ENCODE measurements around the gene RIMBP2. TPM values are rescaled to one million over a fixed set of nuclear protein-coding genes. Genes with fewer than 3 reads are reported as not detected.

The RIMBP2 gene
- total and polyA plus RNA-seq, 9 of the 15 experiments (the other 6 are each of a cell fraction or from before 2014, with no cell fraction given) = not detected

- Histone ChIP-seq H3K4me1 (replicated peaks in 1 of 2; ENCODE audit: control insufficient read depth in 2 of 2, insufficient read depth in 2 of 2, low read length in 2 of 2) (no peaks in the 10 kb centered on the region), H3K27me3 (ENCODE audit: control insufficient read depth in 2 of 2, insufficient read depth in 2 of 2, low read length in 2 of 2) (peaks cover 43 to 76% of the 10 kb centered on the region in 2 experiments), H3K4me3 (no peak overlapping the region), H3K36me3 (ENCODE audit: control insufficient read depth, insufficient read depth, low read length) (no peaks in the 10 kb centered on the region), H3K9ac (ENCODE audit: insufficient read depth in 1 of 2, low read depth in 2 of 2, low read length in 2 of 2) (no peak overlapping the region), H3K27ac (ENCODE audit: extremely low read depth, low read depth, low read length) (no peak overlapping the region), H3K9me1 (ENCODE audit: control insufficient read depth, insufficient read depth, low read length) (no peaks in the 10 kb centered on the region), H3K79me2 (ENCODE audit: control insufficient read depth, insufficient read depth, low read length) (no peaks in the 10 kb centered on the region), H4K20me1 (replicated peaks; ENCODE audit: control insufficient read depth, insufficient read depth, low read length) (peaks cover 6% of the 10 kb centered on the region; the same call in 1 of the 2 replicates), H3K4me2 (ENCODE audit: insufficient read depth, low read length) (no peak overlapping the region), H3K9me3 (replicated peaks; ENCODE audit: control insufficient read depth, insufficient read depth, low read depth, low read length) (no peaks in the 10 kb centered on the region), H2AFZ (ENCODE audit: low read depth, low read length) (no peak overlapping the region)
- intact Hi-C loops (cut with micrococcal nuclease) (no loop called here), in situ Hi-C loops (cut with MboI) (no loop called here)
- FAIRE-seq = no peak
- ChIA-PET CTCF (ENCODE audit: low intra/inter-chr PET ratio) (no interaction called here), POLR2A (interaction anchor here (0.7 to 0.8 kb wide), 2 partner anchors 17 to 108 kb away, joined by 3 to 4 read pairs; no protein-coding TSS in a partner anchor)
- no peak for DNase-seq (ENCODE audit: extremely low read depth in 1 of 4, low spot score in 3 of 4)
- no TSS peak for BruUV-seq (replicated peaks)
- TF ChIP-seq RBM22 (IDR thresholded peaks at IDR 0.05; ENCODE audit: low read depth, low read length, poor library complexity, severe bottlenecking) (no peak), AFF4 (CRISPR knock-in tag; IDR thresholded peaks at IDR 0.05) (no peak), CCNT2 (IDR thresholded peaks at IDR 0.05; ENCODE audit: borderline replicate concordance, extremely low read depth, insufficient read length, low read depth, low read length) (no peak), THRA (IDR thresholded peaks at IDR 0.05) (no peak), PYGO2 (tag; IDR thresholded peaks at IDR 0.05) (no peak), ETV5 (CRISPR knock-in tag; IDR thresholded peaks at IDR 0.05; ENCODE audit: low read depth) (no peak)
- TF ChIP-seq, protein P1, sequence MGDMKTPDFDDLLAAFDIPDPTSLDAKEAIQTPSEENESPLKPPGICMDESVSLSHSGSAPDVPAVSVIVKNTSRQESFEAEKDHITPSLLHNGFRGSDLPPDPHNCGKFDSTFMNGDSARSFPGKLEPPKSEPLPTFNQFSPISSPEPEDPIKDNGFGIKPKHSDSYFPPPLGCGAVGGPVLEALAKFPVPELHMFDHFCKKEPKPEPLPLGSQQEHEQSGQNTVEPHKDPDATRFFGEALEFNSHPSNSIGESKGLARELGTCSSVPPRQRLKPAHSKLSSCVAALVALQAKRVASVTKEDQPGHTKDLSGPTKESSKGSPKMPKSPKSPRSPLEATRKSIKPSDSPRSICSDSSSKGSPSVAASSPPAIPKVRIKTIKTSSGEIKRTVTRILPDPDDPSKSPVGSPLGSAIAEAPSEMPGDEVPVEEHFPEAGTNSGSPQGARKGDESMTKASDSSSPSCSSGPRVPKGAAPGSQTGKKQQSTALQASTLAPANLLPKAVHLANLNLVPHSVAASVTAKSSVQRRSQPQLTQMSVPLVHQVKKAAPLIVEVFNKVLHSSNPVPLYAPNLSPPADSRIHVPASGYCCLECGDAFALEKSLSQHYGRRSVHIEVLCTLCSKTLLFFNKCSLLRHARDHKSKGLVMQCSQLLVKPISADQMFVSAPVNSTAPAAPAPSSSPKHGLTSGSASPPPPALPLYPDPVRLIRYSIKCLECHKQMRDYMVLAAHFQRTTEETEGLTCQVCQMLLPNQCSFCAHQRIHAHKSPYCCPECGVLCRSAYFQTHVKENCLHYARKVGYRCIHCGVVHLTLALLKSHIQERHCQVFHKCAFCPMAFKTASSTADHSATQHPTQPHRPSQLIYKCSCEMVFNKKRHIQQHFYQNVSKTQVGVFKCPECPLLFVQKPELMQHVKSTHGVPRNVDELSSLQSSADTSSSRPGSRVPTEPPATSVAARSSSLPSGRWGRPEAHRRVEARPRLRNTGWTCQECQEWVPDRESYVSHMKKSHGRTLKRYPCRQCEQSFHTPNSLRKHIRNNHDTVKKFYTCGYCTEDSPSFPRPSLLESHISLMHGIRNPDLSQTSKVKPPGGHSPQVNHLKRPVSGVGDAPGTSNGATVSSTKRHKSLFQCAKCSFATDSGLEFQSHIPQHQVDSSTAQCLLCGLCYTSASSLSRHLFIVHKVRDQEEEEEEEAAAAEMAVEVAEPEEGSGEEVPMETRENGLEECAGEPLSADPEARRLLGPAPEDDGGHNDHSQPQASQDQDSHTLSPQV (IDR thresholded peaks at IDR 0.05) = no peak
- no peak for ATAC-seq
- whole genome bisulfite sequencing (ENCODE audit: insufficient coverage, low coverage, missing lambda C conversion rate) = under 1% methylated on average over 11 of the region's 11 CpGs
These were observed 75.6 kb downstream of the RIMBP2 start for GRCh38 chr12:130640496-130640895.

Data from K562 (cell line).